Esophagus muscularis mucosa (tissue), 3 donors: ENCODE measurements around the gene BTG1.

Experiments used
- CTCF ChIP-seq, 3 experiments: fragments of 200-600 bp in 2 of 3; fragments of 450-650 bp in 1 of 3; sonication (generic) in 2 of 3; IDR thresholded peaks; one replicate each; pipeline ENCODE4 v1.5.1; 2017 to 2019; ENCODE audit warnings: antibody characterized with exemption in 3 of 3, mild to moderate bottlenecking in 2 of 3, moderate library complexity in 1 of 3
- POLR2A ChIP-seq: fragments of 450-650 bp; IDR thresholded peaks from one replicate; pipeline ENCODE4 v1.6.1; 2017; ENCODE audit warnings: antibody characterized with exemption, moderate library complexity, mild to moderate bottlenecking, low read depth

- no peak for TF ChIP-seq CTCF (IDR thresholded peaks at IDR 0.05)
- TF ChIP-seq POLR2A, result no peak
Observed at GRCh38 chr12:92136965-92137721, 8.5 kb downstream of the BTG1 start.
